Measurements from ENCODE around the gene MVP. TPM values are rescaled to one million over a fixed set of nuclear protein-coding genes. Genes with fewer than 3 reads are reported as not detected.

Gene MVP
- total RNA-seq, 1 donor from 2014 or later, result 51.5 TPM

- intact Hi-C loops (cut with DNase I), result loop anchor here (5.0 kb wide), 1 partner anchor 35 kb away; no protein-coding TSS in a partner anchor
- peak; percentile 79 for DNase-seq (ENCODE audit: missing footprints)
- no peak for ATAC-seq
Observed at GRCh38 chr16:29811896-29812665, 8.2 kb upstream of the MVP start, which contains the start of gene PRRT2. TSS of gene PRRT2 (plus strand) at chr16:29812193. CDS start at chr16:29813055, 862 bp downstream.

GRCh38 chr16:29812754-29813643 is 7.3 kb upstream of the MVP start:
- DNase-seq (ENCODE audit: missing footprints) (no peak), ATAC-seq (no peak)
- intact Hi-C loops (cut with DNase I), result loop anchor here (5.0 kb wide), 1 partner anchor 34 kb away; no protein-coding TSS in a partner anchor

GRCh38 chr16:29813644-29814562 is 6.4 kb upstream of the MVP start:
- intact Hi-C loops (cut with DNase I), result loop anchor here (5.0 kb wide), 1 partner anchor 33 kb away; no protein-coding TSS in a partner anchor
- ATAC-seq (no peak), DNase-seq (ENCODE audit: missing footprints) (no peak)

- no peak for DNase-seq (ENCODE audit: missing footprints)
- intact Hi-C loops (cut with DNase I), result loop anchor here (5.0 kb wide), 1 partner anchor 33 kb away; no protein-coding TSS in a partner anchor
- no peak for ATAC-seq
Observed at GRCh38 chr16:29814592-29814991, 5.7 kb upstream of the MVP start.

- intact Hi-C loops (cut with DNase I), result no loop called here
- DNase-seq (ENCODE audit: missing footprints), result peak; percentile 81
- no peak for ATAC-seq
Observed at GRCh38 chr16:29815032-29815721, 5.1 kb upstream of the MVP start.

- DNase-seq (ENCODE audit: missing footprints) (peak; percentile 99), ATAC-seq (peak; percentile 86)
- intact Hi-C loops (cut with DNase I), result no loop called here
Observed at GRCh38 chr16:29815793-29816693, 4.2 kb upstream of the MVP start, which contains the start of gene PAGR1. TSS of gene PAGR1 (plus strand) at chr16:29816152. CDS start at chr16:29816526, 374 bp downstream.

DNA sequence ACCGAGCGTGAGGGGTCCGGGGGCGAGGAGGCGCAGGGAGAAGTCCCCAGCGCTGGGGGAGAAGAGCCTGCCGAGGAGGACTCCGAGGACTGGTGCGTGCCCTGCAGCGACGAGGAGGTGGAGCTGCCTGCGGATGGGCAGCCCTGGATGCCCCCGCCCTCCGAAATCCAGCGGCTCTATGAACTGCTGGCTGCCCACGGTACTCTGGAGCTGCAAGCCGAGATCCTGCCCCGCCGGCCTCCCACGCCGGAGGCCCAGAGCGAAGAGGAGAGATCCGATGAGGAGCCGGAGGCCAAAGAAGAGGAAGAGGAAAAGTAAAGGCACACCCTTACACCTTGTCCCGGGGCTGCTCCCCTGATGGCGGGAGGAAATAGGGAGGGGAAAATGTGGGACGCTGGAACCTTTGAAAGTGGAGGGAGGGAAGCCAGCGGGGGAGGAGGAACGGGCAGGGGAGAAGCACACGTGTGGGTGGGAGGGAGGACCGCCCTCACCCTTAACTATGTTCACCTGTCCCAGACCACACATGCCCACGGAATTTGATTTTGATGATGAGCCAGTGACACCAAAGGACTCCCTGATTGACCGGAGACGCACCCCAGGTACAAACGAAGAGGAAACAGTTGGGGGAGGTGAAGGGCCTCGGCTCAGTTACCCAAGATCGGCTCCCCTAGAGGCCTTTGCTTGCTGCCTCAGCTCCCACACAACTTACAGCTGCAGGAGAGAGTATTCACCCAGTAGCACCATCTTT is 3.4 kb upstream of the MVP start:
- ATAC-seq (peak; percentile 39), DNase-seq (ENCODE audit: missing footprints) (peak; percentile 86)
- intact Hi-C loops (cut with DNase I), result no loop called here

GRCh38 chr16:29818082-29818481 is 2.2 kb upstream of the MVP start:
- ATAC-seq, result no peak
- DNase-seq (ENCODE audit: missing footprints), result peak; percentile 5
- intact Hi-C loops (cut with DNase I), result no loop called here

DNA sequence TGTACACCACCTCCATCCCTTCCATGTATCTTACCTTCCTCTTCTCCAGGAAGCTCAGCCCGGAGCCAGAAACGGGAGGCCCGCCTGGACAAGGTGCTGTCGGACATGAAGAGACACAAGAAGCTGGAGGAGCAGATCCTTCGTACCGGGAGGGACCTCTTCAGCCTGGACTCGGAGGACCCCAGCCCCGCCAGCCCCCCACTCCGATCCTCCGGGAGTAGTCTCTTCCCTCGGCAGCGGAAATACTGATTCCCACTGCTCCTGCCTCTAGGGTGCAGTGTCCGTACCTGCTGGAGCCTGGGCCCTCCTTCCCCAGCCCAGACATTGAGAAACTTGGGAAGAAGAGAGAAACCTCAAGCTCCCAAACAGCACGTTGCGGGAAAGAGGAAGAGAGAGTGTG is 756 bp upstream of the MVP start:
- ATAC-seq (no peak), DNase-seq (ENCODE audit: missing footprints) (no peak)
- intact Hi-C loops (cut with DNase I), result no loop called here

GRCh38 chr16:29820730-29821642 is 724 bp downstream of the MVP start:
- intact Hi-C loops (cut with DNase I), result no loop called here
- peak; percentile 2 for ATAC-seq
- peak; percentile 25 for DNase-seq (ENCODE audit: missing footprints)

- DNase-seq (ENCODE audit: missing footprints) (no peak), ATAC-seq (no peak)
- intact Hi-C loops (cut with DNase I), result no loop called here
Observed at GRCh38 chr16:29821643-29822115, 1.4 kb downstream of the MVP start.

DNA sequence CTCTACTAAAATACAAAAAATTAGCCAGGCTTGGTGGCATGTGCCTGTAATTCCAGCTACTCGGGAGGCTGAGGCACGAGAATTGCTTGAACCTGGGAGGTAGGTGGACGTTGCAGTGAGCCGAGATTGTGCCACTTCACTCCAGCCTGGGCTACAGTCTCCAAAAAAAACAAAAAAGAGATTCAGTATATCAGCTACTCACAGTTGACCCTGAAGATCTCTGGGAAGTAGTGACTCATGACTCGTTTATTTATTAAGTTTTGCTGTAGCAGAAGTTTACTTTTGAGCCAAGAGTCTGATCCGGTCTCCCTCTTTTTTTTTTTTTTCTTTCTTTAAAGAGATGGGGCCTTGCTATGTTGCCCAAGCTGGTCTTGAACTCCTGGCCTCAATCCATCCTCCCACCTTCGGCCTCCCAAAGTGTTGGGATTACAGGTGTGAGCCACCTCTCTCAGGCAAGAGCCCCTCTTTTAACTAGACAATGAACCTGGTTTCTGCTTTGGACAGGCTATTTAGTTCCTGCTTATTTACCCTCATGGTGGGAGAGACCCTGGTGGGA is 4.4 kb downstream of the MVP start:
- DNase-seq (ENCODE audit: missing footprints), result no peak
- peak; percentile 30 for ATAC-seq
- intact Hi-C loops (cut with DNase I), result no loop called here

- DNase-seq (ENCODE audit: missing footprints) (peak; percentile 81), ATAC-seq (peak; percentile 72)
- intact Hi-C loops (cut with DNase I), result no loop called here
Observed at GRCh38 chr16:29825145-29826044, 5.1 kb downstream of the MVP start.

DNA sequence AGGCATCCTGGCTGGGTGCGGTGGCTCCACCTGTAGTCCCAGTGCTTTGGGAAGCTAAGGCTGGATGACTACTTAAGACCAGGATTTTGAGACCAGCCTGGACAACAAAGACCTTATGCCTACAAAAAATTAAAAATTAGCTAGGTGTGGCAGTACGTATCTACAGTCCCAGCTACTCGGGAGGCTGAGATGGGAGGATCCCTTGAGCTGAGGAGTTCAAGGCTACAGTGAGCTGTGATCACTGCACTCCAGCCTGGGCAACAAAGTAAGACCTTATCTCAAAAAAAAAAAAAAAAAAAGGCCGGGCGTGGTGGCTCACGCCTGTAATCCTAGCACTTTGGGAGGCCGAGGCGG is 6.1 kb downstream of the MVP start:
- ATAC-seq (no peak), DNase-seq (ENCODE audit: missing footprints) (no peak)
- intact Hi-C loops (cut with DNase I), result no loop called here
